HUES48 (cell line): ENCODE data around the gene HSD17B2.

ENCODE experiments used
- H3K27ac ChIP-seq: one replicate; pipeline ENCODE4 v1.7.0; 2013; ENCODE audit warnings: low read depth, low read length, inconsistent platforms
- H3K27me3 ChIP-seq: 2 replicates; pipeline ENCODE4 v1.6.1; 2013; ENCODE audit warnings: mild to moderate bottlenecking, low read length; ENCODE audit not compliant: control insufficient read depth, insufficient read depth
- H3K36me3 ChIP-seq: 2 replicates; pipeline ENCODE4 v1.6.1; 2013; ENCODE audit warnings: low read length; ENCODE audit not compliant: control insufficient read depth, insufficient read depth
- H3K4me1 ChIP-seq: 2 replicates; pipeline ENCODE4 v1.6.1; 2013; ENCODE audit warnings: mild to moderate bottlenecking, low read length; ENCODE audit not compliant: control insufficient read depth, insufficient read depth
- H3K4me3 ChIP-seq: 2 replicates; pipeline ENCODE4 v1.5.1; 2013; ENCODE audit warnings: mild to moderate bottlenecking, low read depth, low read length
- H3K9ac ChIP-seq: 2 replicates; pipeline ENCODE4 v1.6.1; 2013; ENCODE audit warnings: mild to moderate bottlenecking, low read depth, low read length, moderate library complexity
- H3K9me3 ChIP-seq: 2 replicates; pipeline ENCODE4 v1.6.1; 2013; ENCODE audit warnings: low read length; ENCODE audit not compliant: control insufficient read depth, insufficient read depth

Gene HSD17B2

DNA sequence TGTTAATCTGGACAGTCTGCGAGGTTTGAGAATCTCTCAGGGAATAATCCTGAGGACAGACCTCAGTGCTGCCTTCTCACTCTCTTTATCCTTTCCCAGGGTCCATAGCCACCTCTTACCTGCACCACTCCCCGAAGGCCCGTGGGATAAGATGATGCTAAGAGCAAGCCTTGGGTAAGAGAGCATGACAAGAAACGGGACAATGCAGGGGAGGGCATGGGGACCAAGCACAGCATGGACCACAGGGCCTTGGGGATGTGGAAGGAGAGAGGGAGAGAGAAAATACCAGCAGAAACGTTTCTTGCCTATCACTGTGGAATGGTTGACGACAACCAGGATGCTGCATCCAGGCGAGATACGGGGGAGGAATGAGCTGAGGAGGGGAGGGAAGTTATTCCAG, 15.5 kb upstream of the HSD17B2 start:
- Histone ChIP-seq H3K27me3 (no peaks in the 10 kb centered on the region), H3K9ac (no peak overlapping the region), H3K9me3 (no peaks in the 10 kb centered on the region; the same call in 1 of the 2 replicates), H3K27ac (no peak overlapping the region), H3K36me3 (no peaks in the 10 kb centered on the region), H3K4me3 (no peak overlapping the region), H3K4me1 (no peaks in the 10 kb centered on the region)

DNA sequence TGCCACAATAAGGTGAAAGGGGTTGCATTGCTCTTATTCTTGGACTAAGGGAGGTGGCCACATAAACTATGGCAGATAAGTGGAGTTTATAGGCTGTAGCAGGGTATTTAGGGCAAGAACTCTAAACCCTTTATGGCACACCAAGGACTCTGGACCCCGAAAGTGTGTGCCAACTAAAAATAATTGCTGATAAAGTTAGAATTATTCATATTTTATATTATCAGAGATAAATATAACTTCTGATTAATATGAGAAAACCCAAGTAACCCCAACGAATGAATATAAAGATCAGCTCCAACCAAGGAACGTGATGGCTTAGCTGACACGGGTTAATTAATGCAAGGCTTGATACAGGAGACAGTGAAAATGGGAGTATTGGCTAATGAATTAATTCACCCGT, 15.0 kb upstream of the HSD17B2 start:
- no peak overlapping the region for H3K4me3 ChIP-seq
- no peaks in the 10 kb centered on the region for H3K27me3 ChIP-seq
- no peaks in the 10 kb centered on the region for H3K36me3 ChIP-seq
- no peak overlapping the region for H3K9ac ChIP-seq
- no peaks in the 10 kb centered on the region for H3K4me1 ChIP-seq
- H3K27ac ChIP-seq: no peak overlapping the region
- no peaks in the 10 kb centered on the region; the same call in 1 of the 2 replicates for H3K9me3 ChIP-seq

DNA sequence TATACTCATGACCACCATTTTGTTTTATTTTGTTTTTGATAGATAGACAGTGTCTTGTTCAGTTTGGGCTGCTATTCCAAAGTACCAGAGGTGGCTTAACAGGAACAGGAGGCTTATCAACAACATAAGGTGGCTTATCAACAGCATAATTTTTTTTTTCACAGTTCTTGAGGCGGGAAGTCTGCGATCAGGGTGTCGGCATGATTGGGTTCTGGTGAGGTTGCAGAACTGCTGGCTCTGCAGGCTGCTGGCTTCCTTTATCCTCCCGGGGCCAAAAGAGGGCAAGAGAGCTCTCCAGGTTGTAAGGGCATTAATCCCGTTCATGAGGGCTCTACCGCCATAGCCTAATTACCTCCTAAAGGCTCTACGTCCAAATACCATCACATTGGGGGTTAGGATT, 11.8 kb upstream of the HSD17B2 start:
- Histone ChIP-seq H3K36me3 (no peaks in the 10 kb centered on the region), H3K27me3 (no peaks in the 10 kb centered on the region)

DNA sequence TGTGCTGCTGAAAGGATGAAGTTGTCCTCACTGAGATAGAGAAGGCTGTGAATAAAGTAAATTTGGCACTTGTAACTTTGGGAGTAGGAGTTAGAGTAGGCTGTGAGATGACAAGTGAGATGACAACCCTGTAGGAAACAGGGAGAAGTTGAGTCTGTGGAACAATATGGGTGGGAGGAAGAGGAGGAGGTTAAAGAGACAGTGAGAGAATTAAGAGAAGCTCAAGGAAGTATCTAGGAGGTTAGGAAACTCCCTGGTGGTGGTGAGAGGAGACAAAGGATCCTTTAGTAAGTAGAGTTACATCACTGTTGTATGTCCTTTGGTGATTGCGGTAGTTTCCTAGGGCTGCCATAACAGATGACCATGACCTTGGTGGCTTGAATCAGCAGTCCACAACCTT, 10.7 kb upstream of the HSD17B2 start:
- Histone ChIP-seq H3K9ac (no peak overlapping the region), H3K4me3 (no peak overlapping the region), H3K9me3 (no peaks in the 10 kb centered on the region), H3K4me1 (no peaks in the 10 kb centered on the region), H3K36me3 (no peaks in the 10 kb centered on the region), H3K27me3 (no peaks in the 10 kb centered on the region), H3K27ac (no peak overlapping the region)

More for the DNA sequence above, 11.8 kb upstream of the HSD17B2 start:
- Histone ChIP-seq H3K4me3 (no peak overlapping the region), H3K27ac (no peak overlapping the region), H3K9ac (no peak overlapping the region), H3K4me1 (no peaks in the 10 kb centered on the region), H3K9me3 (no peaks in the 10 kb centered on the region)

DNA sequence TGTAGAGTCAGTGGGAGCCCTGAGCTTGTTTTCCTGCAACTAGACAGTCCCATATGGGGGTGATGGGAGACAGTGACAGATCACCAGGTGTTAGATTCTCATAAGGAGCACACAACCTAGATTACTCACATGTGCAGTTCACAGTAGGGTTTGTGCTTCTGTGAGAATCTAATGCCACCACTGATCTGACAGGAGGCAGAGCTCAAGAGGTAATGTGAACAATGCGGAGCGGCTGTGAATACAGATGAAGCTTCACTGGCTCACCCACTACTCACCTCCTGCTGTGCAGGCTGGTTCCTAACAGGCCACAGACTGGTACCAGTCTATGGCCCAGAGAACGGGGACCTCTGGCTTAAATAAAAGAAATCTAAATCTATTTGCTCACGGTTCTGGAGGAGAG, 10.2 kb upstream of the HSD17B2 start:
- Histone ChIP-seq H3K4me1 (no peaks in the 10 kb centered on the region), H3K9ac (no peak overlapping the region), H3K4me3 (no peak overlapping the region), H3K27me3 (no peaks in the 10 kb centered on the region), H3K27ac (no peak overlapping the region), H3K36me3 (no peaks in the 10 kb centered on the region), H3K9me3 (no peaks in the 10 kb centered on the region)

DNA sequence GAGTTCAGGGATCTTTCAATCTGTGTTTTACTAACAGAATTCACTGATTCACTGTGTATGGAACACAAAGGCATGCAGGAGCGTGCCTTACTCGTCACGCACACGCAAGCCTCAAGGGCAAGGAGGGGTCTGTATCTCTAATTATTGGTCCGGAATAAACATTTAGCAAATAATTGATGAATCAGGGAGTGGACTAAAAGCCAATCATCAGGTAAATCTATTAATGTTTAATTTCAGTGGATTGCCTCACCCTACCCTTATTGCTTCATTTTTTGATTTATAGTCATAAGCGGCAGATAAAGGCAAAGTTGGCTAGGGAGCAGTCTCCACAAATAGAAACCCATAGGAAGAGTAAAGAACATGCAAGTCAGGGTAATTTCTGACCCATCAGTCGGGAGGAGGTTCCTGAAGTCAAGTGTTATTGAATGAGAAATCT, 7.4 kb upstream of the HSD17B2 start:
- no peak overlapping the region for H3K9ac ChIP-seq
- H3K27ac ChIP-seq: no peak overlapping the region
- H3K36me3 ChIP-seq: no peaks in the 10 kb centered on the region
- H3K4me1 ChIP-seq: no peaks in the 10 kb centered on the region
- H3K9me3 ChIP-seq: no peaks in the 10 kb centered on the region
- no peaks in the 10 kb centered on the region for H3K27me3 ChIP-seq
- H3K4me3 ChIP-seq: no peak overlapping the region

DNA sequence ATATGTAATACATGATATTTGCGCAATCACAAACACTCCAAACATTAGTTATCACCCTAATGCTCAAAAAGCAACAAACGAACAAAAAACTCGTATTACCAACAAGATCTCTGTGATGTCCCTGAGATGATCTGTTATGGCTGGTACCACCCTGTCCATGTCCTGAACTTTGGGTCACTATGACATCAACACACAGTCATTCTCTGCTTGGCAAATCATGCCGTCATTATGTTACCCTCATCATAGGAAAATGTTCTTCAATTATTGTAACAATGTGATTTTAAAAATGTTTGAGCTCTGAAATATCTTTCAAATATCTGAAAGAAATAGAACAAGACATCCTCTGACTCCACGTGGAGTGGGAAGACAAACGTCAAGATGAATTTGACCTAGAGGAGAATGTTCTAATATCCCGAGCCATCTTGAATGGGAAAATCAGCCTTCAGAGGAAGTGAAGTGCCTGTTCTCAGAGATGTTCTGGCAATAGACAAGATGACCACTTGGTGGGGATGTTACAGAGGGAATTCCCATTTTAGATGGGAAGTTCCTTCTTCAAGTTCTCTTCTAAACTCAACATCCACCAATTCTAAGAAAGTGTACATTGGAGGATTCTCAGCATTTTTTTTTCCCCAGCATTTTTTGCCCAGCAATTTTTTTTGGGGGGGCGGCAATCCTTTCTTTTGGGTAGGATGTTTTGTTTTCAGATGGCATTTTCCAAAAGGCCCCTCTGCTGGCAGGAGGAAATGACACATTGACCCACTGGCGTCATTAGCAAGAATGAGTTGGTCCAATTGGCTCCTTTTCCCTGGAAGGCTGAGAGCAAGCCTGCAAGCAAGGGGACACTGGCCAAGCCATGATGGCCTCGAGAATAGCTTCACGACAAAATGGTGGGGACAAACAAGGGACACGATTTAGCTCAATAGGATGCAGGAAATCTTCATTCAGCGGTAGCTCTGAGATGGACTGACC, 3.7 kb upstream of the HSD17B2 start:
- no peak overlapping the region for H3K9ac ChIP-seq
- no peaks in the 10 kb centered on the region for H3K27me3 ChIP-seq
- H3K4me3 ChIP-seq: no peak overlapping the region
- no peaks in the 10 kb centered on the region for H3K36me3 ChIP-seq
- H3K4me1 ChIP-seq: no peaks in the 10 kb centered on the region
- no peak overlapping the region for H3K27ac ChIP-seq
- H3K9me3 ChIP-seq: no peaks in the 10 kb centered on the region

DNA sequence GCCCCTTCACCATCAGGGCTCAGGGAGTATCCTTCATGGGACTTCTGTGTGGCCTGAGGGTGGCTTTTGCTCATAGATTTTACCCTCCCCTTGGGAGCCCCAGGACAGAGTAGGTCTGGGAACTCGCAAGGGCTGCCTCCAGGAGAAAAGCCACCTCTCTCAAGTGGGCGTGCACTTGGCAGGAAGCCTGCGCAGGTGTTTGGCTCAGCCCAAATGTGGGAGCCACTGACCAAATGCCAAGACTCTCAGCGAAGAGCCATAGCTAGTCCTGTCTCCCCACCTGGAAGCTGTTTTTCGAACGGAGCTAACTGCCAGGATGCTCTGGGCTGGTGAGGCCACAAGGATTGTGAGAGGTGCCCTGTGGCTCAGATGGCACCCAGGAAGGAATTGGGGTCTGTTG, 2.0 kb upstream of the HSD17B2 start:
- Histone ChIP-seq H3K9me3 (no peaks in the 10 kb centered on the region), H3K27ac (no peak overlapping the region), H3K27me3 (no peaks in the 10 kb centered on the region), H3K4me1 (no peaks in the 10 kb centered on the region), H3K4me3 (no peak overlapping the region), H3K9ac (no peak overlapping the region), H3K36me3 (no peaks in the 10 kb centered on the region)

DNA sequence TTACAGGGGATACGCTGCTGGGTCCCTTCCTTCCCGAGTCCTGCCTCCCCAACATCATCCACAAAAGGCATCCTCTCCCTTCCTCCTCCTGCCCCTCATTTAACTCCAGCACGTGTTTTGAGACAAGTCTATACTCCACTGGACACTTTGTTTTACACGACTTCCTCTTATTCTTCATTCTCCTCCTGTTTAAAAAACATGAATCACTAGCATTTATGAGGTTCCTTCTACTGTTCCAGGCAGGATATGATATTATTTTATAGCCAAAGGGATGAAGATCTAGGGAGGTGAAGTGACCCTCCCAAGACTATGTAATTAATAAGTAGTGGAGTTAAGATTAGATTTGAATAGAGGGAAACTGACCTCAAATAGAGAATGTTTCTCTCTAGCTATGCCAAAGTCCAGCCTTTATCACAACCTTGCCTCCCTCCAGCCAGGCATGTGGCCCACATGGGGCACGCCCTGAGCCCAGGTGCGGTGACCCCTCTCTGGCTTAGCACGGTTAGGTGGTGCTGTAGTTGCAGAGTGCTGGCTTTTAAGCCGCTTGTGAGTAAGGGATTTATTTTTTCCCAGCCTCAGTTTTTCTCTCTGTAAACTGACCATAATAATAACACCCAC, 1.3 kb upstream of the HSD17B2 start:
- H3K4me1 ChIP-seq: no peaks in the 10 kb centered on the region
- no peak overlapping the region for H3K27ac ChIP-seq
- H3K9me3 ChIP-seq: no peaks in the 10 kb centered on the region
- no peak overlapping the region for H3K9ac ChIP-seq
- no peaks in the 10 kb centered on the region for H3K27me3 ChIP-seq
- H3K36me3 ChIP-seq: no peaks in the 10 kb centered on the region
- H3K4me3 ChIP-seq: no peak overlapping the region

DNA sequence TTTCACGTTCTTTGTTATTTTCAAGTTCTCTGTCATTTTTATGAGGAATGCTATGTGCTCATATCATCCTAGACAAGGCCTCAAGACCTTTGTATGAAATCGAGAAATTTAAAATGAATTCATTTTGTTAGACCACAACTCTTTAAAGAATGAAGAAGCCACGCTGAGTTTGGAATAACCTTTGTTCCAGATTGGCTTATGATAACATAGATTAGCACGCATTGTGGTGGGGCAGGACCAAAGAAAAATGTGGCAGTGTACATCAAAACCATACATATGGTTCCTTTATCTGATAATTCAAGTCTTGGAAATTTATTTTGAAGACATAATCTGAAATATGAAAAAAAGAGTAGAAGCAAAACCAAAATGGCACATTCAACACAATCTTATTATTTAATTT, 2.2 kb downstream of the HSD17B2 start:
- Histone ChIP-seq H3K4me1 (peaks cover 4% of the 10 kb centered on the region; the same call in 1 of the 2 replicates), H3K9me3 (no peaks in the 10 kb centered on the region), H3K9ac (no peak overlapping the region), H3K36me3 (no peaks in the 10 kb centered on the region), H3K27me3 (no peaks in the 10 kb centered on the region), H3K4me3 (no peak overlapping the region), H3K27ac (no peak overlapping the region)

DNA sequence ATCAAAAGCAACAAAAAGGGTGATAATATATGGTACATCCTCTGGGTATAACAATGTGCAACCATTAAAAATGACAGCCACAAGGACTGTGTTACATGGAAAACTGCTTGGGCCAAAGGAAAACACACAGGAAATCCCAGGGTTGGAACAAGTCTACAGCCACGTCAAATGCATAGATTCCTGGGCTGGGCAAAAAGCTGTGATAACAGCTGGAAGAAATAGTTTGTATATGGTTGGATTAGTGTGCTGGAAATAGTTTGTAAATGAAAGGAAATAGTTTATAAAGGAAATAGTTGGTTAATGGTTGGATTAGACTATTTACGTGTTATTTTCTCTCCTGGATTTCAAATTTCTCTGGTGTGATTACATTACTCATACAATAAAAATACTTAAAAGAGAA, 2.6 kb downstream of the HSD17B2 start:
- H3K4me1 ChIP-seq: peaks cover 4% of the 10 kb centered on the region; the same call in 1 of the 2 replicates
- no peaks in the 10 kb centered on the region for H3K9me3 ChIP-seq
- no peaks in the 10 kb centered on the region for H3K27me3 ChIP-seq
- no peaks in the 10 kb centered on the region for H3K36me3 ChIP-seq
- H3K27ac ChIP-seq: no peak overlapping the region
- no peak overlapping the region for H3K9ac ChIP-seq
- H3K4me3 ChIP-seq: no peak overlapping the region
